OCI-LY3 (cell line): Measurements from ENCODE around the gene DRG2.

Experiments used
- EZH2phosphoT487 ChIP-seq: fragments of 200-600 bp; shearing (Covaris generic); IDR thresholded peaks from 2 replicates; pipeline ENCODE4 v1.6.1; 2018; ENCODE audit warnings: antibody characterized with exemption, mixed run types, low read depth
- TF ChIP-seq, protein P1 (sequence below): fragments of 200-600, 300-600 bp; sonication (generic); IDR thresholded peaks from 2 replicates; pipeline ENCODE4 v1.5.1; 2014; ENCODE audit warnings: antibody characterized with exemption, low read length, low read depth

DNA sequence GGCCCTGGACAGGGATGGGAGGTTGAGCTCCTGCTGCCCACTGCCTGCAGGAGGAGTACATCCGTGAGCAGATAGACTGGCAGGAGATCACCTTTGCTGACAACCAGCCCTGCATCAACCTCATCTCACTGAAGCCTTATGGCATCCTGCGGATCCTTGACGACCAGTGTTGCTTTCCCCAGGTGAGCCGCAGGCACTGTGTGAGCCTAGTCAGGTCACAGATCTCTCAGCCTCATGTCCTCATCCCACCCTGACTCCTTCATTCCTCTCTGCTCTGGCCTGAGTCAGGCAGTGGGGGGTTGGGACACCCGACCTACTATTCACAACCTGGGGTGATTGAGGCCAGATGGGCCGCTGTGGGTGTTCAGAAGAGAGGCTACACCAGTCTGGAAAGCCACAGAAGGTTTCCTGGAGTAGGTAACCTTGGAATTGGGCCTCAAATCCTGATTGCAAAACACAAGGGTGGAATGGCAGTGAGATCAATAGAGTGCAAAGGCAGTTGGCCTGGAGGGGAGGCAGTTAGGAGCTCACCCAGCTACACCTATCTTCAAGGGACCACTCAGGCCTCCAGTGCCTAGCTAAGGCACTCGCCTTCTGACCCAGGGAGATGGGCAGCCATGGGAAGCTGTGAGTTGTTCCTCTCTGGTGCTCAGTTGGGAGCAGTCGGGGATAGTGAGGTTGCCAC, 50.5 kb downstream of the DRG2 start:
- TF ChIP-seq, protein P1, sequence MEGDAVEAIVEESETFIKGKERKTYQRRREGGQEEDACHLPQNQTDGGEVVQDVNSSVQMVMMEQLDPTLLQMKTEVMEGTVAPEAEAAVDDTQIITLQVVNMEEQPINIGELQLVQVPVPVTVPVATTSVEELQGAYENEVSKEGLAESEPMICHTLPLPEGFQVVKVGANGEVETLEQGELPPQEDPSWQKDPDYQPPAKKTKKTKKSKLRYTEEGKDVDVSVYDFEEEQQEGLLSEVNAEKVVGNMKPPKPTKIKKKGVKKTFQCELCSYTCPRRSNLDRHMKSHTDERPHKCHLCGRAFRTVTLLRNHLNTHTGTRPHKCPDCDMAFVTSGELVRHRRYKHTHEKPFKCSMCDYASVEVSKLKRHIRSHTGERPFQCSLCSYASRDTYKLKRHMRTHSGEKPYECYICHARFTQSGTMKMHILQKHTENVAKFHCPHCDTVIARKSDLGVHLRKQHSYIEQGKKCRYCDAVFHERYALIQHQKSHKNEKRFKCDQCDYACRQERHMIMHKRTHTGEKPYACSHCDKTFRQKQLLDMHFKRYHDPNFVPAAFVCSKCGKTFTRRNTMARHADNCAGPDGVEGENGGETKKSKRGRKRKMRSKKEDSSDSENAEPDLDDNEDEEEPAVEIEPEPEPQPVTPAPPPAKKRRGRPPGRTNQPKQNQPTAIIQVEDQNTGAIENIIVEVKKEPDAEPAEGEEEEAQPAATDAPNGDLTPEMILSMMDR, result no peak
- TF ChIP-seq EZH2phosphoT487, result no peak
